GM18861 (cell line): ENCODE measurements around the gene CLDN34.

ENCODE experiments used
- ATAC-seq: cut with Tn5 transposase; IDR thresholded peaks from one replicate; pipeline ENCODE4 v1.9.1; 2021; ENCODE audit not compliant: unreplicated experiment

Gene CLDN34

GRCh38 chrX:10015723-10016518 is 48.8 kb downstream of the CLDN34 start:
- ATAC-seq, result peak; percentile 13

- no peak for ATAC-seq
These were observed 49.5 kb downstream of the CLDN34 start for GRCh38 chrX:10016519-10017132.

GRCh38 chrX:10017872-10018271 is 50.7 kb downstream of the CLDN34 start:
- no peak for ATAC-seq
